ENCODE measurements around the gene PSKH1. TPM values are rescaled to one million over a fixed set of nuclear protein-coding genes. Genes with fewer than 3 reads are reported as not detected.
A peak's percentile ranks its signal among the peaks of the same experiment; 100 is the strongest.

PSKH1 gene
- total RNA-seq, 4 donors from 2014 or later = 26.4 to 60.2 (median 35.5) TPM

DNA sequence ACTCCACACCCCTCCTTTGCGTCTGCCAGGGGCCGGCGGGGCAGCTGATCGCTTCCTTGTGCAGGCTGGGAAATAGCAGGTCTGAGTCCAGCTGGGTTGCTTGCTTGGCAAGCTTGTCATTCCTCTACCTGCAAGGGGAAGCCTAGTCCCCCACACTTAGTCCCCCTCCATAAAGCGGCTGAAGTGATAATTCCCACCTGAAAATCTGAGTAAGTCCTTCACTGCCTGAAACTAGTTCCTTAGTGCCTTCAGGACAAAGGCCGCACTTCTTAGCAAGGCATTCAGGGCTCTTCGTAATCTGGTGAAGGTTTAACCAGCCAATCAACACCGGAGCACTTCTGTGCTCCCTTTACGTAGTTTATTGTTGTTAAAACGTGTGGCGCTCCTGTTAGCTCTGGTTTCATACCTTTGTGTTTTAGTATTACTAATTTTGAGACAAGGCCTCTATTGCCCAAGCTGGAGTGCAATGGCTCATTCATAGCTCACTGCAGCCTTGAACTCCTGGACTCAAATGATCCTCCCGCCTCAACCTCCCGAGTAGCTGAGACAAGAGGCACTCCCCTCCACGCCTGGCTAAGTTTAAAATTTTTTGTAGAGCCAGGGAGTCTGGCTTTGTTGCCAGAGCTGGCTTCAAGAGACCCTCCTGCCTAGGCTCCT is 817 bp downstream of the PSKH1 start:
- no peaks in the 10 kb centered on the region for H3K36me3 ChIP-seq
- H3K4me3 ChIP-seq = peak overlapping the region; percentile 73 to 99 (median 88)
- no peaks in the 10 kb centered on the region for H3K27me3 ChIP-seq
- peaks cover 0 to 30% (median 7%) of the 10 kb centered on the region in 4 donors for H3K4me1 ChIP-seq
- peak in 1 of 2 donors; percentile 38 for TF ChIP-seq POLR2A (IDR thresholded peaks at IDR 0.05)
- TF ChIP-seq, protein P1, sequence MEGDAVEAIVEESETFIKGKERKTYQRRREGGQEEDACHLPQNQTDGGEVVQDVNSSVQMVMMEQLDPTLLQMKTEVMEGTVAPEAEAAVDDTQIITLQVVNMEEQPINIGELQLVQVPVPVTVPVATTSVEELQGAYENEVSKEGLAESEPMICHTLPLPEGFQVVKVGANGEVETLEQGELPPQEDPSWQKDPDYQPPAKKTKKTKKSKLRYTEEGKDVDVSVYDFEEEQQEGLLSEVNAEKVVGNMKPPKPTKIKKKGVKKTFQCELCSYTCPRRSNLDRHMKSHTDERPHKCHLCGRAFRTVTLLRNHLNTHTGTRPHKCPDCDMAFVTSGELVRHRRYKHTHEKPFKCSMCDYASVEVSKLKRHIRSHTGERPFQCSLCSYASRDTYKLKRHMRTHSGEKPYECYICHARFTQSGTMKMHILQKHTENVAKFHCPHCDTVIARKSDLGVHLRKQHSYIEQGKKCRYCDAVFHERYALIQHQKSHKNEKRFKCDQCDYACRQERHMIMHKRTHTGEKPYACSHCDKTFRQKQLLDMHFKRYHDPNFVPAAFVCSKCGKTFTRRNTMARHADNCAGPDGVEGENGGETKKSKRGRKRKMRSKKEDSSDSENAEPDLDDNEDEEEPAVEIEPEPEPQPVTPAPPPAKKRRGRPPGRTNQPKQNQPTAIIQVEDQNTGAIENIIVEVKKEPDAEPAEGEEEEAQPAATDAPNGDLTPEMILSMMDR (IDR thresholded peaks at IDR 0.05) = no peak
- H3K27ac ChIP-seq = peak overlapping the region; percentile 90 to 99 (median 96)
- DNase-seq = no peak
- no peaks in the 10 kb centered on the region for H3K9me3 ChIP-seq

DNA sequence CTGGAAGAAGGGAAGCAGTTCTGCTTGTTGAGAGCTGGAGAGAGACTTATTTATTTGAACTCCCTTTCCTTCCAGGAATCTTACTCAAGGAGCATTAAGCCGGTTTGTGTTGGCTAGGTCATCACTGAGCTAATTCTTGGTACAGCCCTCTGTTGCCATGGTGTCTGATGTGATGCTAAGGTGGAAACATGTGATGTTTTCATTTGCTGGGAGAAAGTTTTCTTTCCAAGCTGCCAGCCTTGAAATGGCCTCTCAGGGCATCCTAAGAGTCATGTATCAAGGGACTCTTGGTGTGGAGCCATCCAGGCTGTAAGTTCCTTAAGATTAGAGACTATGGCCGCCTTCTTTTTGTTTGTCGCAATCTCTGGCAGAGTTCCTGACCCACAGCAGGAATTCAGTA is 4.2 kb downstream of the PSKH1 start:
- TF ChIP-seq POLR2A (IDR thresholded peaks at IDR 0.05) = no peak
- TF ChIP-seq, protein P1 (IDR thresholded peaks at IDR 0.05) = no peak
- no peak for DNase-seq
- peaks cover 0 to 37% (median 7%) of the 10 kb centered on the region in 4 donors for H3K4me1 ChIP-seq
- H3K4me3 ChIP-seq = no peak overlapping the region
- no peaks in the 10 kb centered on the region for H3K9me3 ChIP-seq
- H3K27ac ChIP-seq = peak overlapping the region in 1 of 4 donors; percentile 31
- no peaks in the 10 kb centered on the region for H3K27me3 ChIP-seq
- H3K36me3 ChIP-seq = peaks cover 0 to under 1% (median 0%) of the 10 kb centered on the region in 3 donors

DNA sequence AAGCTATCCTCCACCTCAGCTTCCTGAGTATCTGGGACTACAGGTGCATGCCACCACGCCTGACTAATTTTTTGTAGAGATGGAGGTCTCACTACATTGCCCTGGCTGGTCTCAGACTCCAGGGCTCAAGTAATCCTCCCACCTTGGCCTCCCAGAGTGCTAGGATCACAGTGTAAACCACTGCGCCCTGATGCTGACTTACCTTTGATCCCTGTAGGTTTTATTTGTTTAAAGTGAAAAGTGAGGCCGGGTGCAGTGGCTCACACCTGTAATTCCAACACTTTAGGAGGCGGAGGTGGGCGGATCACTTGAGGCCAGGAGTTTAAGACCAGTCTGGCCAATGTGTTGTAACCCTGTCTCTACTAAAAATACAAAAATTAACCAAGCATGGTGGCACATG is 8.7 kb downstream of the PSKH1 start:
- TF ChIP-seq POLR2A (IDR thresholded peaks at IDR 0.05) = no peak
- TF ChIP-seq, protein P1 (IDR thresholded peaks at IDR 0.05) = no peak
- H3K27ac ChIP-seq = no peak overlapping the region
- H3K4me3 ChIP-seq = no peak overlapping the region
- H3K4me1 ChIP-seq = peaks cover 0 to 19% (median 0%) of the 10 kb centered on the region in 4 donors
- H3K36me3 ChIP-seq = peaks cover 0 to 12% (median 0%) of the 10 kb centered on the region in 3 donors
- H3K27me3 ChIP-seq = no peaks in the 10 kb centered on the region
- no peaks in the 10 kb centered on the region for H3K9me3 ChIP-seq
- no peak for DNase-seq

DNA sequence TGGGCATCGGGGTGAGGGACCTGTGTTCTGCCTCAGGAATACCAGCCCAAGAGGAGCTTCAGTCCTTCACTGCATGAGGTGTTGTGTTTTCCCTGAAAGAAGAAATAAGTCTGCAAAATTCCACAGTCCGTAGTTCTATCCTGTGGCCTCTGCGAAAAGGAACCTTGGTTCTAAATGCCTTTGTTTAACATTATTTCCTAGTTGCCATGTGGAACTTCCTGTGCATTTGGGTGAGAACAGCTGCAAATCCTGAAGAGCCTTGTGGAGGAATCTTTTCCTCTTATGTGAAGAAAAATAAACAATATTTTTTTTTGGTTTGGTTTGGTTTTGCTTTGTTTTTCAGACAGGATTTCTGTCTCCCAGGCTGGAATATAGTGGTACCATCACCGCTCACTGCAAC is 9.8 kb downstream of the PSKH1 start:
- no peak for TF ChIP-seq POLR2A (IDR thresholded peaks at IDR 0.05)
- TF ChIP-seq, protein P1 (IDR thresholded peaks at IDR 0.05) = no peak
- no peaks in the 10 kb centered on the region for H3K9me3 ChIP-seq
- H3K4me3 ChIP-seq = no peak overlapping the region
- H3K4me1 ChIP-seq = peaks cover 0 to 8% (median 0%) of the 10 kb centered on the region in 4 donors
- peaks cover 0 to 12% (median 0%) of the 10 kb centered on the region in 3 donors for H3K36me3 ChIP-seq
- no peaks in the 10 kb centered on the region for H3K27me3 ChIP-seq
- no peak overlapping the region for H3K27ac ChIP-seq
- DNase-seq = no peak

DNA sequence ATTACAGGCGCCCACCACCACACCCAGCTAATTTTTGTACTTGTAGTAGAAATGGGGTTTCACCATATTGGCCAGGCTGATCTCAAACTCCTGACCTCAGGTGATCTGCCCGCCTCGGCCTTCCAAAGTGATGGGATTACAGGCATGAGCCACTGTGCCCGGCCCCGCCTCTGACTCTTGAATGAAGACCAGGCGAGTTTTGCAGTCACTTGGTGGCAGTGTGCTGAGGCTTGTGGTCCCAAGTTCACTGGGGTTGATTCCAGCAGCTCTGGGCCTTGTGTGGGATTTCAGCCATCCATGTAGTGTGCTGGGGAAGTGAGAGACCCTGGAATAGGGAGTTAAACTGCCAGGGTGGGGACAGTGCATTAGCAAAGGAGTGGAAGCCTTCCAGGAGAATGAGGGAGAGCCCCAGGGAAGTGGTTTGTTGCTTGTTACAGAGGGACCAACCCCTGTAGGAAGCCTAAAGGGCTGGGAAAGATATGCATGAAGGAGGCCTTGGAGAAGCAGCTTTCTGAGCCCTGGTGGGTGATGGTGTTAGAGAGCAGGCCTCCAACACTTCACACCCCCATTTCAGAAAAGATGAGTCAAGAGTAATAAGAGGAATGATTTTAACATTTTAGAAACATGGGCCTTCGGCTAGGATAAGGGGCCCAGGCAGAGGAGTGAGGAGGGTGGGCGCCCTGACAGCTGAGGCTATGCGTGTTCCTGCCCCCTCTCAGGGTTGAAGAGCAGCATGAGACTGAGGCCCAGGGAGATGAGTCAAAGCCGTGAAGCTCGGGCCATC is 14.5 kb downstream of the PSKH1 start:
- Histone ChIP-seq H3K27me3 (no peaks in the 10 kb centered on the region), H3K27ac (no peak overlapping the region), H3K36me3 (peaks cover 0 to 45% (median 0%) of the 10 kb centered on the region in 3 donors), H3K9me3 (no peaks in the 10 kb centered on the region), H3K4me1 (no peaks in the 10 kb centered on the region), H3K4me3 (no peak overlapping the region)
- no peak for TF ChIP-seq POLR2A (IDR thresholded peaks at IDR 0.05)
- TF ChIP-seq, protein P1 (IDR thresholded peaks at IDR 0.05) = no peak
- DNase-seq = no peak

Data from Peyer's patch (tissue), 4 donors.